B cell (primary cell): ENCODE measurements around the gene UQCC3.

Source experiments
- CTCF ChIP-seq: fragments of 200-600 bp; IDR thresholded peaks from one replicate; pipeline ENCODE4 v1.8.0; 2022; ENCODE audit warnings: antibody characterized with exemption, mild to moderate bottlenecking
- EZH2 ChIP-seq: IDR thresholded peaks from 2 replicates; pipeline ENCODE4 v1.6.1; 2012; ENCODE audit warnings: borderline replicate concordance, low read depth, mild to moderate bottlenecking, moderate library complexity, low read length; ENCODE audit not compliant: insufficient read depth, poor library complexity, severe bottlenecking

DNA sequence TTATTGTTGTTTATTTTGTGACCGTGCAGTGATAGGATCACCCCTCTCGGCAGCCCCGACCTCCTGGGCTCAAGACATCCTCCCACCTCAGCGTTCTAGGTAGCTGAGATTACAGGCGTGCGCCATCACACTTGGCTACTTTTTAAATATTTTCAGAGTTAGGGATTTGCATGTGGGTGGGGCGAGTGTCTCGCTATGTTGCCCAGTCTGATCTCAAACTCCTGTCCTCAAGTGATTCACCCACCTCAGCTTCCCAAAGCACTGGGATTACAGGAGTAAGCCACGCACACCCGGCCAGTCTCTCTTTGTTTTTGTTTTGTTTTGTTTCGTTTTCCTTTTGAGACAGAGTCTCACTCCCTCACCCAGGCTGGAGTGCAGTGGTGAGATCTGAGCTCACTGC is 17.2 kb upstream of the UQCC3 start:
- TF ChIP-seq CTCF (no peak), EZH2 (no peak)
